CD4-positive, CD25-positive, alpha-beta regulatory T cell (primary cell): ENCODE results near the gene RDH8. TPM values are rescaled to one million over a fixed set of nuclear protein-coding genes. Genes with fewer than 3 reads are reported as not detected.

Experiments
- ATAC-seq, 2 donors: fragments of 150-1000 bp; cut with Tn5 transposase; one replicate each; pipeline ENCODE4 v1.10.0; 2021; ENCODE audit warnings: low read depth in 2 of 2, moderate number of reproducible peaks in 2 of 2, moderate library complexity in 1 of 2
- DNase-seq, 3 donors: peaks; one replicate each; pipeline versions ENCODE4 v3.0.0 to v3.0.0-alpha.2; 2012 to 2022; ENCODE audit warnings: mixed read lengths in 1 of 3
- H3K27ac ChIP-seq: one replicate; pipeline ENCODE4 v1.7.0; 2013; ENCODE audit warnings: mild to moderate bottlenecking, low read length; ENCODE audit not compliant: insufficient read depth, poor library complexity, severe bottlenecking
- H3K27me3 ChIP-seq: one replicate; pipeline ENCODE4 v1.7.0; 2013; ENCODE audit warnings: low read length; ENCODE audit not compliant: control insufficient read depth, insufficient read depth
- H3K36me3 ChIP-seq: one replicate; pipeline ENCODE4 v1.7.0; 2013; ENCODE audit warnings: mild to moderate bottlenecking, low read length, moderate library complexity; ENCODE audit not compliant: control insufficient read depth, insufficient read depth
- H3K4me1 ChIP-seq: 2 replicates; pipeline ENCODE4 v1.7.0; 2013; ENCODE audit warnings: mild to moderate bottlenecking, low read length; ENCODE audit not compliant: insufficient read depth, control insufficient read depth, poor library complexity, severe bottlenecking
- H3K4me3 ChIP-seq: one replicate; pipeline ENCODE4 v1.7.0; 2013; ENCODE audit warnings: low read depth, mild to moderate bottlenecking, low read length, moderate library complexity
- H3K9me3 ChIP-seq, 2 experiments: 1 replicate in 1 of 2; 2 replicates in 1 of 2; pipeline ENCODE4 v1.7.0; 2013; ENCODE audit warnings: low read length in 2 of 2, mild to moderate bottlenecking in 1 of 2, moderate library complexity in 1 of 2; ENCODE audit not compliant: control insufficient read depth in 2 of 2
- H3K27ac Mint-ChIP-seq, 3 donors: one replicate each; pipeline ENCODE4 v1.8.0; 2020 to 2022; ENCODE audit warnings: mild to moderate bottlenecking in 3 of 3, mixed read lengths in 3 of 3, moderate library complexity in 2 of 3
- H3K27me3 Mint-ChIP-seq: one replicate; pipeline ENCODE4 v1.8.0; 2022; ENCODE audit warnings: mild to moderate bottlenecking, mixed read lengths
- H3K36me3 Mint-ChIP-seq: one replicate; pipeline ENCODE4 v1.8.0; 2020; ENCODE audit warnings: mixed read lengths
- H3K4me1 Mint-ChIP-seq, 4 donors: one replicate each; pipeline ENCODE4 v1.8.0; 2020 to 2022; ENCODE audit warnings: mixed read lengths in 4 of 4, mild to moderate bottlenecking in 1 of 4
- H3K4me3 Mint-ChIP-seq, 4 donors: one replicate each; pipeline ENCODE4 v1.8.0; 2020 to 2022; ENCODE audit warnings: mild to moderate bottlenecking in 4 of 4, mixed read lengths in 4 of 4, moderate library complexity in 3 of 4
- H3K9me3 Mint-ChIP-seq, 7 donors: one replicate each; pipeline ENCODE4 v1.8.0; 2020 to 2022; ENCODE audit warnings: mixed read lengths in 7 of 7, mild to moderate bottlenecking in 3 of 7, moderate library complexity in 2 of 7
- polyA plus RNA-seq, 4 donors: library from polyadenylated mRNA; unstranded; fragments of 300-500 nt; fragmentation: Illumina TruSeq; gene quantifications; one replicate each; pipeline ENCODE4 v1.2.3, GENCODE V29; 2021
- total RNA-seq: library from RNA; stranded (reverse); gene quantifications from one replicate; pipeline ENCODE4 v1.2.3, GENCODE V29; 2022

Gene RDH8
- total RNA-seq (not detected), polyA plus RNA-seq (not detected)

DNA sequence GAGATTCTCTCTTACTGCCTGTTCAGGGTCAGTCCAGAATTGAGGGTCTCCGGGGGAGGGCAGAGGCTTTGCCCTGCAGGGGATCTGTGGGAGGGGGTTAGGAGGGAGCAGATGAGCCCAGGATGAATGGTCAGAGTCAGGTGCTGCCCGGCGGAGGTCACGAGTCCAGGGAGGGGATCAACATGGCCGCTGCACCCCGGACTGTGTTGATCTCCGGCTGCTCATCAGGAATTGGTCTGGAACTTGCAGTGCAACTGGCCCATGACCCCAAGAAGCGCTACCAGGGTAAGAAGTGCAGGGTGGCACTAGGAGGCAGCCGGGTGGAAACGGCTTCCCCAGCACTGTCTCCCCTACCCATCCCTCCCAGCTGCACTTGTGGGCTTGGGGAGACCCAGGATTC lies at the start of gene RDH8:
Gene RDH8, plus strand, starts transcription at position 168 of the 400 bp plus-strand sequence. Its CDS starts 15 bp downstream, at position 183.
- Mint-ChIP-seq H3K4me3 (no peak within 1 kb of the TSS), H3K27me3 (peaks cover 46% of the 10 kb centered on the region), H3K9me3 (peaks cover 0 to 9% (median 3%) of the 10 kb centered on the region in 7 donors), H3K27ac (no peak within 1 kb of the TSS), H3K36me3 (peaks cover 6% of the 10 kb centered on the region), H3K4me1 (peaks cover 0 to 14% (median 3%) of the 10 kb centered on the region in 4 donors)
- no peaks in the 10 kb centered on the region for H3K4me1 ChIP-seq
- H3K36me3 ChIP-seq = no peaks in the 10 kb centered on the region
- H3K9me3 ChIP-seq = no peaks in the 10 kb centered on the region
- H3K27me3 ChIP-seq = peaks cover 17% of the 10 kb centered on the region
- H3K27ac ChIP-seq = no peak within 1 kb of the TSS
- H3K4me3 ChIP-seq = no peak within 1 kb of the TSS
- no peak for ATAC-seq
- DNase-seq = no peak

DNA sequence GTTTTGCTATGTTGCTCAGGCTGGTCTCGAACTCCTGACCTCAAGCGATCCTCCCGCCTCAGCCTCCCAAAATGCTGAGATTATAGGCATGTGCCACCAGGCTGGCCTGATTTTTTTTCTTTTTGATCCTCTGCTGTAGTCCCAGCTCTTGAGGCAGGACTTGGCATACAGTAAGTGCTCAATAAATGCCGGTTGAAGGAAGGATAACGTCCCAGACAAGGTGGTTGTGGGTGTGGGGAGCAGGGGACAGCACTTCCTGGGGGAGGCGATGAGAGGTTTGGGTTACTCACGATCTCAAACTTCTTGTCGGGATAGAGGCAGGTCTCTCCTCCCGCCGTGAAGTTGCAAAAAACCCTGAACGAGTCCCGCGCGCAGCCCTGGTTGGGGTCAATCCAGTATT lies 47.3 kb upstream of the RDH8 start:
- Histone ChIP-seq H3K36me3 (no peaks in the 10 kb centered on the region), H3K27ac (no peak overlapping the region), H3K4me1 (no peaks in the 10 kb centered on the region), H3K27me3 (peaks cover 7% of the 10 kb centered on the region), H3K9me3 (no peaks in the 10 kb centered on the region), H3K4me3 (no peak overlapping the region)
- Mint-ChIP-seq H3K4me1 (peaks cover 0 to 6% (median 2%) of the 10 kb centered on the region in 4 donors), H3K27me3 (peaks cover 24% of the 10 kb centered on the region), H3K27ac (no peak overlapping the region), H3K4me3 (no peak overlapping the region), H3K36me3 (no peaks in the 10 kb centered on the region), H3K9me3 (peaks cover 0 to 2% (median 0%) of the 10 kb centered on the region in 7 donors)
- no peak for ATAC-seq
- DNase-seq = no peak

GRCh38 chr19:9966448-9966847 lies 46.8 kb upstream of the RDH8 start:
- no peak overlapping the region for H3K4me3 ChIP-seq
- H3K36me3 ChIP-seq = no peaks in the 10 kb centered on the region
- peaks cover 7% of the 10 kb centered on the region for H3K27me3 ChIP-seq
- Mint-ChIP-seq H3K27ac (no peak overlapping the region), H3K4me3 (no peak overlapping the region), H3K9me3 (peaks cover 0 to 2% (median 0%) of the 10 kb centered on the region in 7 donors), H3K4me1 (peaks cover 0 to 6% (median 2%) of the 10 kb centered on the region in 4 donors), H3K36me3 (no peaks in the 10 kb centered on the region), H3K27me3 (peaks cover 27% of the 10 kb centered on the region)
- DNase-seq = no peak
- no peak for ATAC-seq
- H3K9me3 ChIP-seq = no peaks in the 10 kb centered on the region
- no peak overlapping the region for H3K27ac ChIP-seq
- H3K4me1 ChIP-seq = no peaks in the 10 kb centered on the region

DNA sequence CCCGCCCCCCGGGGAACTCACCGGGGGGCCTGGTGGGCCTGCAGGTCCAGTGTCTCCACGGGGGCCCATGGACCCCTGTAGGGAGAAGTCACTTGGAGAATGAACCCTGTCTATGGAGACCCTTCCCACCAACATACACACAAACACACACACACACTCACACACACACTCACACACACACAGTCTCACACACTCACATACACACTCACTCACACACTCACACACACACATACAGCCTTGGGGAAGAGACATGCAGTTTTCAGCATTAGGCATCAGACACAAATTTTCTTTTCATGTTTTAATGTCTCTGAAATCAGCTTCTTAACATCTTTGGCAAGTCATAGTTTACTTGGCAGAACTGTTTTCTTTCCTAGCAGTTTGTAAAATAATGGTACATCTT lies 46.0 kb upstream of the RDH8 start:
- ATAC-seq (no peak), DNase-seq (no peak)
- Mint-ChIP-seq H3K4me1 (peaks cover 0 to 6% (median 2%) of the 10 kb centered on the region in 4 donors), H3K4me3 (no peak overlapping the region), H3K36me3 (no peaks in the 10 kb centered on the region), H3K9me3 (peaks cover 0 to 3% (median 0%) of the 10 kb centered on the region in 7 donors), H3K27me3 (peaks cover 28% of the 10 kb centered on the region), H3K27ac (no peak overlapping the region)
- H3K27ac ChIP-seq = no peak overlapping the region
- no peaks in the 10 kb centered on the region for H3K36me3 ChIP-seq
- H3K27me3 ChIP-seq = peaks cover 7% of the 10 kb centered on the region
- H3K4me1 ChIP-seq = no peaks in the 10 kb centered on the region
- H3K4me3 ChIP-seq = no peak overlapping the region
- no peaks in the 10 kb centered on the region for H3K9me3 ChIP-seq

DNA sequence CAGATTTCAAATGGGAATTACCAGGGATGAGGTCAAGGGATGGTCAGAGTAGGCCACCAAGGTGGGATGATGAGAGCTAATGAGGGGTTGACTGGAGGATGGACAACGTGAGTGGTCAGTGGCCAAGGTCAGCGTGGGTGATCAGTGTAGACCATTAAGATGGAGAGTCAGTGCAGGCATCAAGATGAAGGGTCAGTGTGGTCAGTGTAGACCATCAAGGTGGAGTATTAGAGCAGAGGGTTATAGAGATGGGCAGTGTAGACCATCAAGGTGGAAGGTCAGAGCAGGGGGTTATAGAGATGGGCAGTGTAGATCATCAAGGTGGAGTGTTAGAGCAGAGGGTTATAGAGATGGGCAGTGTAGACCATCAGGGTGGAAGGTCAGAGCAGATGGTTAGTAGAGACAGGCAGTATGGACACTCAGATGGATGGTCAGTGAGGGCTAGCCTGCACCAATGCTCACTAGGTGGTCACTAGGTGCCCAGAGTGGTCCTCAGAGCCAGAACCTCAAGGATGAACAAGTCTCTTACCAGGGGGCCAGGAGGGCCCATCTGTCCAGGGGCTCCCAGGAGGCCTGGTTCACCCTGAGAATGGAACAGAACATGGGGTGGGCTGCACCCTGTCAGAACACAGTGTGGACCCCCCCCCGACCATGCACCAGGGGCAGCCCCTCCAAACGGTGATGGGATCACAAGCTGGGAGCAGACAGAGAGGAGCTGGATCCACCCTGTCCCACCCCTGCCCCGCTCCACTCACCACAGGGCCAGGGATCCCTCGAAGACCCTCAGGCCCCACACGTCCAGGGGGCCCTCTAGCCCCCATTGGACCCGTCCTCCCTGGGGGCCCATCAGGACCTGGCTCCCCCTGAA lies 44.2 kb upstream of the RDH8 start:
- H3K9me3 ChIP-seq = no peaks in the 10 kb centered on the region
- Mint-ChIP-seq H3K27me3 (peaks cover 28% of the 10 kb centered on the region), H3K9me3 (peaks cover 0 to 3% (median 0%) of the 10 kb centered on the region in 7 donors), H3K4me1 (peaks cover 0 to 6% (median 2%) of the 10 kb centered on the region in 4 donors), H3K4me3 (no peak overlapping the region), H3K36me3 (no peaks in the 10 kb centered on the region), H3K27ac (no peak overlapping the region)
- H3K27ac ChIP-seq = no peak overlapping the region
- no peaks in the 10 kb centered on the region for H3K4me1 ChIP-seq
- H3K36me3 ChIP-seq = no peaks in the 10 kb centered on the region
- DNase-seq = no peak
- ATAC-seq = no peak
- peaks cover 7% of the 10 kb centered on the region for H3K27me3 ChIP-seq
- no peak overlapping the region for H3K4me3 ChIP-seq

DNA sequence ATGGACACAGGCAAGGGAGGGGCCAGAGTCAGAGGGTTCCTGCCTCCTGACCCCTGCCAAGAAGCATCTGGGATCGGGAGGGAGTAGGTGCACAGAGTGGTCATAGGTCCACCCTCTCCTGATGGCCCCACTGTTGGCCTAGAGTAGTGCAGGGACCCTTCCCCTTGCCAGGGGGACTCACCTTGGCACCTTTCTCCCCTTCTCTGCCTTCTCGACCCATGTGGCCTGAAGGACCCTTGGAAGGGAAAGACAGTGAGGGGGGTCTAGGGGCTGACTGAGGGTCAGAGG lies 43.7 kb upstream of the RDH8 start:
- no peak for ATAC-seq

DNA sequence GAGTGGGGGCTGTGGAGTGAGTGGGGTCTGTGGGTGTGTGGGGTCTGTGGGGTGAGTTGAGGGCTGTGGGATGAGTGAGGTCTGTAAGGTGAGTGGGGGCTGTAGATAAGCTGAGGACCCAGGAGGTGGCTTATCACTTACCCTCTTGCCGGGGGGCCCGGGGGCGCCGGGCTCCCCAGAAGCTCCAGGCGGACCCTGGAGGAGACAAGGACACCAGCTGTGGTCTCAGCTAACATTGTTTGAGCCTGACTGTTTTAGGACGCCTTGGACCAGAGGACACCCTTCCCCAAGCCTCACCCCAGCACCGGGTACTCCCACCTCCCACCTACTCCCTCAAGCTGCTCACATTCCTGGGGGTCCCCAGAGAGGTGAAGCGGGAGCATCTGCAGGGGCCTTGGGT lies 42.8 kb upstream of the RDH8 start:
- peaks cover 7% of the 10 kb centered on the region for H3K27me3 ChIP-seq
- Mint-ChIP-seq H3K4me3 (no peak overlapping the region), H3K27me3 (peaks cover 27% of the 10 kb centered on the region), H3K27ac (no peak overlapping the region), H3K36me3 (no peaks in the 10 kb centered on the region), H3K9me3 (peaks cover 0 to 3% (median 0%) of the 10 kb centered on the region in 7 donors), H3K4me1 (peaks cover 0 to 6% (median 2%) of the 10 kb centered on the region in 4 donors)
- ATAC-seq (no peak), DNase-seq (no peak)
- no peak overlapping the region for H3K27ac ChIP-seq
- no peaks in the 10 kb centered on the region for H3K4me1 ChIP-seq
- no peaks in the 10 kb centered on the region for H3K9me3 ChIP-seq
- H3K4me3 ChIP-seq = no peak overlapping the region
- H3K36me3 ChIP-seq = no peaks in the 10 kb centered on the region

More for the DNA sequence above, 43.7 kb upstream of the RDH8 start:
- Histone ChIP-seq H3K36me3 (no peaks in the 10 kb centered on the region), H3K27me3 (peaks cover 7% of the 10 kb centered on the region), H3K4me1 (no peaks in the 10 kb centered on the region), H3K9me3 (no peaks in the 10 kb centered on the region), H3K4me3 (no peak overlapping the region), H3K27ac (no peak overlapping the region)
- peaks cover 0 to 6% (median 2%) of the 10 kb centered on the region in 4 donors for H3K4me1 Mint-ChIP-seq
- no peaks in the 10 kb centered on the region for H3K36me3 Mint-ChIP-seq
- no peak overlapping the region for H3K27ac Mint-ChIP-seq
- H3K4me3 Mint-ChIP-seq = no peak overlapping the region
- H3K9me3 Mint-ChIP-seq = peaks cover 0 to 3% (median 0%) of the 10 kb centered on the region in 7 donors
- peaks cover 28% of the 10 kb centered on the region for H3K27me3 Mint-ChIP-seq
- DNase-seq = no peak
